IMR-90 (cell line): ENCODE measurements around the gene ACOT9. TPM values are rescaled to one million over a fixed set of nuclear protein-coding genes. Genes with fewer than 3 reads are reported as not detected.

ENCODE experiments used
- ATAC-seq: fragments of 200-7000 bp; cut with Tn5 transposase; 2 replicates; pipeline ENCODE4 v1.9.1; 2020; ENCODE audit warnings: low read depth, mild to moderate bottlenecking, moderate library complexity
- BruUV-seq: library from RNA; stranded (reverse); fragments of 400-500 nt; replicated peaks from 2 replicates; lab custom pipeline; 2021; lab: Mats Ljungman, UMichigan
- CTCF ChIA-PET: fragments of 300-600 bp; formaldehyde crosslinking; extraction: SDS; loops from one replicate; lab custom pipeline; 2021; ENCODE audit warnings: antibody characterized with exemption; lab: Yijun Ruan, JAX
- POLR2A ChIA-PET: fragments of 300-600 bp; sonication (Branson Sonifier 250); formaldehyde crosslinking; loops from one replicate; lab custom pipeline; 2022; ENCODE audit warnings: antibody characterized with exemption; ENCODE audit not compliant: unreplicated experiment; lab: Charles Lee
- DNase-seq: peaks from one replicate; pipeline ENCODE4 v3.0.0; 2013
- H2AFZ ChIP-seq: replicated peaks from 2 replicates; pipeline ENCODE3; 2013; ENCODE audit warnings: low read length, mild to moderate bottlenecking; ENCODE audit not compliant: poor library complexity
- H2AK5ac ChIP-seq: 2 replicates; pipeline ENCODE4 v1.6.1; 2013; ENCODE audit warnings: low read depth, low read length, inconsistent platforms
- H2AK9ac ChIP-seq: replicated peaks from 2 replicates; pipeline ENCODE3; 2013; ENCODE audit warnings: mild to moderate bottlenecking, low read depth, low read length, moderate library complexity; ENCODE audit not compliant: poor library complexity
- H2BK120ac ChIP-seq: 2 replicates; pipeline ENCODE4 v1.6.1; 2013; ENCODE audit warnings: low read depth, low read length, inconsistent platforms
- H2BK15ac ChIP-seq: 3 replicates; pipeline ENCODE4 v1.6.1; 2013; ENCODE audit warnings: low read depth, low read length, inconsistent platforms
- H2BK20ac ChIP-seq: 2 replicates; pipeline ENCODE4 v1.6.1; 2013; ENCODE audit warnings: low read depth, mild to moderate bottlenecking, inconsistent platforms, low read length, moderate library complexity
- H2BK5ac ChIP-seq: 2 replicates; pipeline ENCODE4 v1.6.1; 2013; ENCODE audit warnings: mild to moderate bottlenecking, low read depth, low read length, inconsistent platforms; ENCODE audit not compliant: poor library complexity, severe bottlenecking
- H3K14ac ChIP-seq: replicated peaks from 2 replicates; pipeline ENCODE4 v1.6.1; 2013; ENCODE audit warnings: low read depth, low read length, inconsistent platforms
- H3K18ac ChIP-seq: 2 replicates; pipeline ENCODE4 v1.6.1; 2013; ENCODE audit warnings: low read depth, low read length, control low read depth
- H3K23ac ChIP-seq: 2 replicates; pipeline ENCODE4 v1.6.1; 2013; ENCODE audit warnings: low read depth, low read length, inconsistent platforms
- H3K27ac ChIP-seq: 2 replicates; pipeline ENCODE4 v1.5.1; 2013; ENCODE audit warnings: mild to moderate bottlenecking, control low read depth, low read length; ENCODE audit not compliant: insufficient read depth
- H3K27me3 ChIP-seq: 2 replicates; pipeline ENCODE4 v1.6.1; 2013; ENCODE audit warnings: low read length; ENCODE audit not compliant: control insufficient read depth, insufficient read depth
- H3K36me3 ChIP-seq: 2 replicates; pipeline ENCODE4 v1.6.1; 2013; ENCODE audit warnings: low read length, mixed read lengths; ENCODE audit not compliant: control insufficient read depth, insufficient read depth
- H3K4ac ChIP-seq: 2 replicates; pipeline ENCODE4 v1.6.1; 2013; ENCODE audit warnings: low read depth, low read length, inconsistent platforms
- H3K4me1 ChIP-seq: 2 replicates; pipeline ENCODE4 v1.6.1; 2013; ENCODE audit warnings: low read length, mixed read lengths; ENCODE audit not compliant: control insufficient read depth, insufficient read depth
- H3K4me2 ChIP-seq: 2 replicates; pipeline ENCODE4 v1.6.1; 2013; ENCODE audit warnings: low read depth, mild to moderate bottlenecking, control low read depth, low read length, moderate library complexity
- H3K4me3 ChIP-seq: 2 replicates; pipeline ENCODE4 v1.5.1; 2013; ENCODE audit warnings: low read depth, mild to moderate bottlenecking, control low read depth, low read length, moderate library complexity; ENCODE audit not compliant: insufficient read depth
- H3K56ac ChIP-seq: 2 replicates; pipeline ENCODE4 v1.6.1; 2013; ENCODE audit warnings: low read length, inconsistent platforms; ENCODE audit not compliant: insufficient read depth; ENCODE audit errors: extremely low read depth
- H3K79me1 ChIP-seq, 2 experiments: 2 replicates each; pipeline ENCODE4 v1.6.1; 2013; ENCODE audit warnings: low read length in 2 of 2, inconsistent platforms in 1 of 2, low read depth in 1 of 2
- H3K9ac ChIP-seq: 2 replicates; pipeline ENCODE4 v1.6.1; 2013; ENCODE audit warnings: low read depth, low read length, control low read depth
- H3K9me1 ChIP-seq: 2 replicates; pipeline ENCODE4 v1.6.1; 2013; ENCODE audit warnings: low read length, inconsistent platforms; ENCODE audit not compliant: insufficient read depth
- H3K9me3 ChIP-seq: 2 replicates; pipeline ENCODE4 v1.6.1; 2013; ENCODE audit warnings: low read length; ENCODE audit not compliant: control insufficient read depth, insufficient read depth
- H4K20me1 ChIP-seq: 2 replicates; pipeline ENCODE4 v1.6.1; 2013; ENCODE audit warnings: low read length, inconsistent platforms; ENCODE audit not compliant: insufficient read depth
- H4K5ac ChIP-seq: 2 replicates; pipeline ENCODE4 v1.6.1; 2013; ENCODE audit warnings: mild to moderate bottlenecking, low read depth, low read length, control low read depth
- H4K8ac ChIP-seq, 2 experiments: 2 replicates each; pipeline ENCODE4 v1.6.1; 2013; ENCODE audit warnings: low read depth in 2 of 2, low read length in 2 of 2, control low read depth in 1 of 2, inconsistent platforms in 1 of 2
- H4K91ac ChIP-seq: 2 replicates; pipeline ENCODE4 v1.6.1; 2013; ENCODE audit warnings: low read depth, low read length, inconsistent platforms; ENCODE audit not compliant: insufficient read depth
- BHLHE40 ChIP-seq: fragments of 150-350 bp; IDR thresholded peaks from 2 replicates; pipeline ENCODE4 v1.6.1; 2016; ENCODE audit warnings: mild to moderate bottlenecking, low read depth, low read length
- CEBPB ChIP-seq: IDR thresholded peaks from 2 replicates; pipeline ENCODE4 v1.6.1; 2012; ENCODE audit warnings: low read depth, low read length, improper control_type of control experiment
- CHD1 ChIP-seq: IDR thresholded peaks from 2 replicates; pipeline ENCODE4 v1.6.1; 2012; ENCODE audit warnings: low read depth, low read length, improper control_type of control experiment
- CTCF ChIP-seq: conservative IDR thresholded peaks from 2 replicates; pipeline ENCODE4 v1.5.1; 2012; ENCODE audit warnings: mild to moderate bottlenecking, low read depth, low read length, improper control_type of control experiment
- ELK1 ChIP-seq: fragments of 150-350 bp; IDR thresholded peaks from 2 replicates; pipeline ENCODE4 v1.6.1; 2016; ENCODE audit warnings: low read depth, mild to moderate bottlenecking, low read length, moderate library complexity, borderline replicate concordance
- FOS ChIP-seq: fragments of 150-350 bp; IDR thresholded peaks from 2 replicates; pipeline ENCODE4 v1.6.1; 2016; ENCODE audit warnings: low read depth, low read length
- MAFK ChIP-seq: IDR thresholded peaks from 2 replicates; pipeline ENCODE4 v1.6.1; 2012; ENCODE audit warnings: low read depth, low read length, improper control_type of control experiment
- MAZ ChIP-seq: IDR thresholded peaks from 2 replicates; pipeline ENCODE4 v1.6.1; 2012; ENCODE audit warnings: low read depth, mild to moderate bottlenecking, low read length, improper control_type of control experiment, moderate library complexity, borderline replicate concordance
- MXI1 ChIP-seq: IDR thresholded peaks from 2 replicates; pipeline ENCODE4 v1.6.1; 2012; ENCODE audit warnings: low read depth, mild to moderate bottlenecking, low read length, moderate library complexity, borderline replicate concordance
- NFE2L2 ChIP-seq: fragments of 150-350 bp; IDR thresholded peaks from 2 replicates; pipeline ENCODE4 v1.6.1; 2016; ENCODE audit warnings: low read depth, mild to moderate bottlenecking, low read length
- POLR2A ChIP-seq: IDR thresholded peaks from 2 replicates; pipeline ENCODE4 v1.6.1; 2012; ENCODE audit warnings: mild to moderate bottlenecking, low read depth, low read length
- RAD21 ChIP-seq: IDR thresholded peaks from 2 replicates; pipeline ENCODE4 v1.6.1; 2012; ENCODE audit warnings: low read length, improper control_type of control experiment
- RCOR1 ChIP-seq: IDR thresholded peaks from 2 replicates; pipeline ENCODE4 v1.6.1; 2012; ENCODE audit warnings: mild to moderate bottlenecking, low read length, improper control_type of control experiment; ENCODE audit not compliant: insufficient replicate concordance
- SMC3 ChIP-seq: fragments of 150-350 bp; IDR thresholded peaks from 2 replicates; pipeline ENCODE4 v1.6.1; 2016; ENCODE audit warnings: low read depth, mild to moderate bottlenecking, antibody characterized with exemption, low read length, moderate library complexity
- USF2 ChIP-seq: fragments of 150-350 bp; IDR thresholded peaks from 2 replicates; pipeline ENCODE4 v1.6.1; 2017; ENCODE audit warnings: mild to moderate bottlenecking, antibody characterized with exemption, low read length, low read depth
- WGBS, 2 experiments: methylation state at CpG; one replicate each; pipeline versions ENCODE4 v1.1.5 to v1.1.7; 2013; ENCODE audit warnings: missing lambda C conversion rate in 2 of 2; ENCODE audit not compliant: insufficient read length in 1 of 2; ENCODE audit errors: extremely low coverage in 2 of 2; 5-methylcytosine and 5-hydroxymethylcytosine counted together
- dilution Hi-C: fragments of 300-500 bp; cut with HindIII; formaldehyde crosslinking; loops from one replicate; pipeline ENCODE4 v1.14.3; 2018; ENCODE audit warnings: low sequenced_read_pairs; ENCODE audit not compliant: unreplicated experiment
- in situ Hi-C: fragments of 300-500 bp; cut with MboI; formaldehyde crosslinking; loops from 3 replicates; pipeline ENCODE4 v1.14.3; 2019; ENCODE audit warnings: low sequenced_read_pairs, inconsistent platforms, mixed read lengths
- intact Hi-C: fragments of 100-400 bp; cut with micrococcal nuclease; formaldehyde crosslinking; loops from 2 replicates; pipeline ENCODE4 v1.10.0; 2022
- polyA plus RNA-seq, 3 experiments: library from polyadenylated mRNA; depleted of rRNA; stranded (reverse); fragments of >200 nt; gene quantifications; 2 replicates each; pipeline ENCODE4 v1.2.3, GENCODE V29; 2012; ENCODE audit warnings: low replicate concordance in 1 of 3
- total RNA-seq: library from RNA; depleted of rRNA; stranded (reverse); fragments of >200 nt; gene quantifications from 2 replicates; pipeline ENCODE4 v1.2.3, GENCODE V29; 2012

ACOT9 gene
- total and polyA plus RNA-seq, 2 of the 4 experiments (the other 2 are of a cell fraction), result 43.5 to 47.3 TPM

GRCh38 chrX:23789386-23790154 is 46.5 kb upstream of the ACOT9 start:
- ATAC-seq (no peak), DNase-seq (no peak)
- Histone ChIP-seq H2BK120ac (no peak overlapping the region), H3K27ac (no peak overlapping the region), H3K4me1 (no peaks in the 10 kb centered on the region), H3K4me3 (no peak overlapping the region), H3K9me3 (no peaks in the 10 kb centered on the region), H3K9ac (no peak overlapping the region), H4K8ac (no peak overlapping the region), H4K5ac (no peak overlapping the region), H2BK20ac (no peak overlapping the region), H2AFZ (no peak overlapping the region), H3K79me1 (peaks cover 0 to 5% of the 10 kb centered on the region in 2 experiments; a peak in 1 of 4 replicates), H3K9me1 (no peaks in the 10 kb centered on the region), H3K56ac (no peak overlapping the region), H3K23ac (no peak overlapping the region), H3K36me3 (peaks cover 2% of the 10 kb centered on the region; the same call in 1 of the 2 replicates), H3K27me3 (no peaks in the 10 kb centered on the region), H2BK15ac (no peak overlapping the region), H4K20me1 (peaks cover 3% of the 10 kb centered on the region; the same call in 1 of the 2 replicates), H3K18ac (no peak overlapping the region), H3K14ac (no peak overlapping the region), H3K4me2 (no peak overlapping the region), H4K91ac (no peak overlapping the region), H2BK5ac (no peak overlapping the region), H3K4ac (no peak overlapping the region), H2AK5ac (no peak overlapping the region), H2AK9ac (no peak overlapping the region)
- BruUV-seq, result no TSS peak
- in situ Hi-C loops (loop anchor here (10.0 kb wide), 1 partner anchor 115 kb away; the partner anchor contains the start of genes APOO and CXorf58), intact Hi-C loops (no loop called here), dilution Hi-C loops (no loop called here)
- no CpG with 5 or more reads among the region's 8 CpGs for WGBS, 2 experiments
- POLR2A ChIA-PET, result no interaction called here
- CTCF ChIA-PET, result no interaction called here
- no peak for TF ChIP-seq FOS
- no peak for TF ChIP-seq CTCF
- TF ChIP-seq ELK1, result no peak
- TF ChIP-seq MXI1, result no peak
- TF ChIP-seq SMC3, result no peak
- no peak for TF ChIP-seq RAD21
- TF ChIP-seq MAZ, result no peak
- TF ChIP-seq CHD1, result no peak
- no peak for TF ChIP-seq MAFK
- no peak for TF ChIP-seq USF2
- TF ChIP-seq POLR2A, result no peak
- TF ChIP-seq CEBPB, result no peak
- no peak for TF ChIP-seq BHLHE40
- TF ChIP-seq RCOR1, result no peak
- no peak for TF ChIP-seq NFE2L2
